ENCODE measurements around the gene MALRD1. TPM values are rescaled to one million over a fixed set of nuclear protein-coding genes. Genes with fewer than 3 reads are reported as not detected.
"Not testable (repeated sequence)": the region's sequence is repeated elsewhere in the genome, so short reads cannot be mapped to it uniquely, and the experiment has no call there.

MALRD1 gene
- polyA plus RNA-seq, 1 donor: 2.2 TPM

GRCh38 chr10:19497026-19497425 lies 448.4 kb downstream of the MALRD1 start:
- no peak for DNase-seq

GRCh38 chr10:19498393-19499290 lies 450.0 kb downstream of the MALRD1 start:
- DNase-seq: no peak

GRCh38 chr10:19499291-19499770 lies 450.7 kb downstream of the MALRD1 start:
- no peak for DNase-seq

- no peak for DNase-seq
These were observed 452.4 kb downstream of the MALRD1 start for GRCh38 chr10:19500959-19501358.

- DNase-seq: no peak
These were observed 457.0 kb downstream of the MALRD1 start for GRCh38 chr10:19505320-19506312.

- not testable (repeated sequence) for DNase-seq
These were observed 461.6 kb downstream of the MALRD1 start for GRCh38 chr10:19510005-19510732.

GRCh38 chr10:19518109-19518508 lies 469.5 kb downstream of the MALRD1 start:
- no peak for DNase-seq

GRCh38 chr10:19518632-19519031 lies 470.0 kb downstream of the MALRD1 start:
- DNase-seq: no peak

GRCh38 chr10:19531324-19531723 lies 482.7 kb downstream of the MALRD1 start:
- no peak for DNase-seq

GRCh38 chr10:19532411-19532810 lies 483.8 kb downstream of the MALRD1 start:
- no peak for DNase-seq

- no peak for DNase-seq
These were observed 492.7 kb downstream of the MALRD1 start for GRCh38 chr10:19541299-19541698.

GRCh38 chr10:19546224-19546623 lies 497.6 kb downstream of the MALRD1 start:
- no peak for DNase-seq

GRCh38 chr10:19549503-19549902 lies 500.9 kb downstream of the MALRD1 start:
- no peak for DNase-seq

GRCh38 chr10:19556666-19557065 lies 508.1 kb downstream of the MALRD1 start:
- DNase-seq: no peak

- no peak for DNase-seq
These were observed 512.6 kb downstream of the MALRD1 start for GRCh38 chr10:19561181-19561580.

GRCh38 chr10:19563388-19564141 lies 515.0 kb downstream of the MALRD1 start:
- DNase-seq: no peak

- DNase-seq: no peak
These were observed 521.5 kb downstream of the MALRD1 start for GRCh38 chr10:19570120-19570519.

GRCh38 chr10:19570991-19571390 lies 522.4 kb downstream of the MALRD1 start:
- no peak for DNase-seq

GRCh38 chr10:19572056-19572455 lies 523.5 kb downstream of the MALRD1 start:
- DNase-seq: no peak

GRCh38 chr10:19576576-19576975 lies 528.0 kb downstream of the MALRD1 start:
- DNase-seq: no peak

GRCh38 chr10:19577381-19577780 lies 528.8 kb downstream of the MALRD1 start:
- DNase-seq: no peak
